ENCODE measurements around the gene CARD19. TPM values are rescaled to one million over a fixed set of nuclear protein-coding genes. Genes with fewer than 3 reads are reported as not detected.

CARD19 gene
- total and polyA plus RNA-seq, 2 experiments from 2014 or later = 36.8 to 48.3 TPM

GRCh38 chr9:93114984-93115335, 18.9 kb downstream of the CARD19 start:
- peaks cover 13% of the 10 kb centered on the region for H3K4me1 Mint-ChIP-seq
- no peak overlapping the region; the same call in 2 of the 3 replicates for H3K4me3 Mint-ChIP-seq
- no peaks in the 10 kb centered on the region for H3K79me2 ChIP-seq (replicated peaks; ENCODE audit: insufficient read depth)
- ATAC-seq = no peak
- peaks cover 10% of the 10 kb centered on the region for H3K4me1 ChIP-seq (ENCODE audit: insufficient read depth)
- H3K27me3 ChIP-seq (ENCODE audit: insufficient read depth) = no peaks in the 10 kb centered on the region
- no peaks in the 10 kb centered on the region for H3K9me3 Mint-ChIP-seq
- H3K27ac ChIP-seq (ENCODE audit: low read depth) = no peak overlapping the region
- H3F3A ChIP-seq (replicated peaks; ENCODE audit: low read depth) = no peaks in the 10 kb centered on the region
- no peak for TF ChIP-seq EZH2 (IDR thresholded peaks at IDR 0.05; ENCODE audit: low read depth, unreplicated experiment)
- TF ChIP-seq, protein P1, sequence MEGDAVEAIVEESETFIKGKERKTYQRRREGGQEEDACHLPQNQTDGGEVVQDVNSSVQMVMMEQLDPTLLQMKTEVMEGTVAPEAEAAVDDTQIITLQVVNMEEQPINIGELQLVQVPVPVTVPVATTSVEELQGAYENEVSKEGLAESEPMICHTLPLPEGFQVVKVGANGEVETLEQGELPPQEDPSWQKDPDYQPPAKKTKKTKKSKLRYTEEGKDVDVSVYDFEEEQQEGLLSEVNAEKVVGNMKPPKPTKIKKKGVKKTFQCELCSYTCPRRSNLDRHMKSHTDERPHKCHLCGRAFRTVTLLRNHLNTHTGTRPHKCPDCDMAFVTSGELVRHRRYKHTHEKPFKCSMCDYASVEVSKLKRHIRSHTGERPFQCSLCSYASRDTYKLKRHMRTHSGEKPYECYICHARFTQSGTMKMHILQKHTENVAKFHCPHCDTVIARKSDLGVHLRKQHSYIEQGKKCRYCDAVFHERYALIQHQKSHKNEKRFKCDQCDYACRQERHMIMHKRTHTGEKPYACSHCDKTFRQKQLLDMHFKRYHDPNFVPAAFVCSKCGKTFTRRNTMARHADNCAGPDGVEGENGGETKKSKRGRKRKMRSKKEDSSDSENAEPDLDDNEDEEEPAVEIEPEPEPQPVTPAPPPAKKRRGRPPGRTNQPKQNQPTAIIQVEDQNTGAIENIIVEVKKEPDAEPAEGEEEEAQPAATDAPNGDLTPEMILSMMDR (conservative IDR thresholded peaks at IDR 0.05; ENCODE audit: low read depth in 2 of 2) = no peak
- TF ChIP-seq, protein P2, sequence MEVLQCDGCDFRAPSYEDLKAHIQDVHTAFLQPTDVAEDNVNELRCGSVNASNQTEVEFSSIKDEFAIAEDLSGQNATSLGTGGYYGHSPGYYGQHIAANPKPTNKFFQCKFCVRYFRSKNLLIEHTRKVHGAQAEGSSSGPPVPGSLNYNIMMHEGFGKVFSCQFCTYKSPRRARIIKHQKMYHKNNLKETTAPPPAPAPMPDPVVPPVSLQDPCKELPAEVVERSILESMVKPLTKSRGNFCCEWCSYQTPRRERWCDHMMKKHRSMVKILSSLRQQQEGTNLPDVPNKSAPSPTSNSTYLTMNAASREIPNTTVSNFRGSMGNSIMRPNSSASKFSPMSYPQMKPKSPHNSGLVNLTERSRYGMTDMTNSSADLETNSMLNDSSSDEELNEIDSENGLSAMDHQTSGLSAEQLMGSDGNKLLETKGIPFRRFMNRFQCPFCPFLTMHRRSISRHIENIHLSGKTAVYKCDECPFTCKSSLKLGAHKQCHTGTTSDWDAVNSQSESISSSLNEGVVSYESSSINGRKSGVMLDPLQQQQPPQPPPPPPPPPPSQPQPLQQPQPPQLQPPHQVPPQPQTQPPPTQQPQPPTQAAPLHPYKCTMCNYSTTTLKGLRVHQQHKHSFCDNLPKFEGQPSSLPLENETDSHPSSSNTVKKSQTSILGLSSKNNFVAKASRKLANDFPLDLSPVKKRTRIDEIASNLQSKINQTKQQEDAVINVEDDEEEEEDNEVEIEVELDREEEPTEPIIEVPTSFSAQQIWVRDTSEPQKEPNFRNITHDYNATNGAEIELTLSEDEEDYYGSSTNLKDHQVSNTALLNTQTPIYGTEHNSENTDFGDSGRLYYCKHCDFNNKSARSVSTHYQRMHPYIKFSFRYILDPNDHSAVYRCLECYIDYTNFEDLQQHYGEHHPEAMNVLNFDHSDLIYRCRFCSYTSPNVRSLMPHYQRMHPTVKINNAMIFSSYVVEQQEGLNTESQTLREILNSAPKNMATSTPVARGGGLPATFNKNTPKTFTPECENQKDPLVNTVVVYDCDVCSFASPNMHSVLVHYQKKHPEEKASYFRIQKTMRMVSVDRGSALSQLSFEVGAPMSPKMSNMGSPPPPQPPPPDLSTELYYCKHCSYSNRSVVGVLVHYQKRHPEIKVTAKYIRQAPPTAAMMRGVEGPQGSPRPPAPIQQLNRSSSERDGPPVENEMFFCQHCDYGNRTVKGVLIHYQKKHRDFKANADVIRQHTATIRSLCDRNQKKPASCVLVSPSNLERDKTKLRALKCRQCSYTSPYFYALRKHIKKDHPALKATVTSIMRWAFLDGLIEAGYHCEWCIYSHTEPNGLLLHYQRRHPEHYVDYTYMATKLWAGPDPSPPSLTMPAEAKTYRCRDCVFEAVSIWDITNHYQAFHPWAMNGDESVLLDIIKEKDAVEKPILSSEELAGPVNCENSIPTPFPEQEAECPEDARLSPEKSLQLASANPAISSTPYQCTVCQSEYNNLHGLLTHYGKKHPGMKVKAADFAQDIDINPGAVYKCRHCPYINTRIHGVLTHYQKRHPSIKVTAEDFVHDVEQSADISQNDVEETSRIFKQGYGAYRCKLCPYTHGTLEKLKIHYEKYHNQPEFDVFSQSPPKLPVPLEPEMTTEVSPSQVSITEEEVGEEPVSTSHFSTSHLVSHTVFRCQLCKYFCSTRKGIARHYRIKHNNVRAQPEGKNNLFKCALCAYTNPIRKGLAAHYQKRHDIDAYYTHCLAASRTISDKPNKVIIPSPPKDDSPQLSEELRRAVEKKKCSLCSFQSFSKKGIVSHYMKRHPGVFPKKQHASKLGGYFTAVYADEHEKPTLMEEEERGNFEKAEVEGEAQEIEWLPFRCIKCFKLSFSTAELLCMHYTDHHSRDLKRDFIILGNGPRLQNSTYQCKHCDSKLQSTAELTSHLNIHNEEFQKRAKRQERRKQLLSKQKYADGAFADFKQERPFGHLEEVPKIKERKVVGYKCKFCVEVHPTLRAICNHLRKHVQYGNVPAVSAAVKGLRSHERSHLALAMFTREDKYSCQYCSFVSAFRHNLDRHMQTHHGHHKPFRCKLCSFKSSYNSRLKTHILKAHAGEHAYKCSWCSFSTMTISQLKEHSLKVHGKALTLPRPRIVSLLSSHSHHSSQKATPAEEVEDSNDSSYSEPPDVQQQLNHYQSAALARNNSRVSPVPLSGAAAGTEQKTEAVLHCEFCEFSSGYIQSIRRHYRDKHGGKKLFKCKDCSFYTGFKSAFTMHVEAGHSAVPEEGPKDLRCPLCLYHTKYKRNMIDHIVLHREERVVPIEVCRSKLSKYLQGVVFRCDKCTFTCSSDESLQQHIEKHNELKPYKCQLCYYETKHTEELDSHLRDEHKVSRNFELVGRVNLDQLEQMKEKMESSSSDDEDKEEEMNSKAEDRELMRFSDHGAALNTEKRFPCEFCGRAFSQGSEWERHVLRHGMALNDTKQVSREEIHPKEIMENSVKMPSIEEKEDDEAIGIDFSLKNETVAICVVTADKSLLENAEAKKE (CRISPR knock-in tag; IDR thresholded peaks at IDR 0.05) = no peak
- no peaks in the 10 kb centered on the region for H4K20me1 ChIP-seq (replicated peaks; ENCODE audit: insufficient read depth)
- DNase-seq (ENCODE audit: low spot score) = no peak
- H3K27ac Mint-ChIP-seq = peak overlapping the region; percentile 77
- no peak overlapping the region for H3K4me2 ChIP-seq
- H3K27me3 Mint-ChIP-seq (ENCODE audit: insufficient read depth, low read depth, poor library complexity) = peaks cover 6% of the 10 kb centered on the region
- no peaks in the 10 kb centered on the region for H3K36me3 ChIP-seq (ENCODE audit: insufficient read depth)
- no peaks in the 10 kb centered on the region for H3K9me2 ChIP-seq (ENCODE audit: insufficient read depth)
- H3K4me3 ChIP-seq = no peak overlapping the region
- no peaks in the 10 kb centered on the region; the same call in 2 of the 3 replicates for H3K36me3 Mint-ChIP-seq (ENCODE audit: low read depth)
- no peak overlapping the region for H2AFZ ChIP-seq
